ENCODE results near the gene SYTL5. TPM values are rescaled to one million over a fixed set of nuclear protein-coding genes. Genes with fewer than 3 reads are reported as not detected.

SYTL5 gene
- total RNA-seq (2022; extraction: Qiagen RNA extraction): 0.28 to 0.37 TPM (median 0.36 TPM) in 5 replicates

DNA sequence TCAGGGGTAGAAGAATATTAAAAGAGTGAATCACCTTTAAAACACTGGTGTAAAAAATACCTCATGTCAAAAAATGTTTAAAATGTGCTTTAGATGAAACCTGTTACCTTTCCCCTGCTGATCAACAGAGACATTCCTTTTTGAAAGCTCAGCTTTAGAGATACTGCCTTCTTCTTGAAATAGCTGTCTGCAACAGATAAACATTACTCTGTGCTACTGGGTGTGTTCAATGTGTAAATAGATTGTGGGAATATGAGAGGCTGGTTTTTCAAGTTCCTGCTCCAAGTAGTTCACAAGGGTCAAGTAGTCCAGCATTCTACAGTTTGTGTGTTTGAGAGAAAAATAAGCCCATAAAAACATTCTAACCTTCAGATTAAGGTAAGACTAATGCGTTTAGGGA is at the start of gene SYTL5:
SYTL5 (plus strand) TSS at position 263 of the 400 bp plus-strand sequence. CDS start 27,337 bp downstream, outside the sequence.

Other genes with a start within 250 kb of the SYTL5 start
- 0.02 to 0.12 TPM (median 0.07 TPM) in 5 replicates for gene CYBB, start 226.5 kb upstream of the SYTL5 start, total RNA-seq (2022; extraction: Qiagen RNA extraction)
- gene DYNLT3, start 159.0 kb upstream of the SYTL5 start, total RNA-seq (2022; extraction: Qiagen RNA extraction): 13.5 to 20.4 TPM (median 18.3 TPM) in 5 replicates
- gene SRPX, start 214.3 kb downstream of the SYTL5 start, total RNA-seq (2022; extraction: Qiagen RNA extraction): 6.1 to 7.1 TPM (median 6.7 TPM) in 5 replicates